GM18868 (cell line): ENCODE results near the gene CISD1.

Experiments
- ATAC-seq: cut with Tn5 transposase; IDR thresholded peaks from one replicate; pipeline ENCODE4 v1.9.1; 2021; ENCODE audit warnings: mild to moderate bottlenecking, moderate library complexity; ENCODE audit not compliant: unreplicated experiment

CISD1 gene

DNA sequence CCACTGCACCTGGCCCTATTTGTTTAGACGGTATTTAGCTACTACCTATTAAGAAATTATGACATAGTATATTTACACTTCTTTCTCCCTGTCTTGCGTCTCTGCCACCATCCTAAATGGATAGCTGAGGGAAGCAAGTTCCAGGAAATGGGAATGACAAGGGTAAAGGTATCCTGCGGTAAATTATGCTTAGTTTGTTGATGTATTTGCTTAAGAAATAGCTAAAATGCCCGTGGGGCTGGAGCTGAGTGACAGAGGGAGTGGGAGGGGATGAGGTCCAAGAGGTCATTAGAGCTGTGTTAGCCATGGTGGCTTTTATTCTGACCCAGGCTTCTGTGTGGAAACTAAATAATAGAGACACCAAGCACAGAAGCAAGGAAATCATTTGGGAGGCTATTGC, 36.9 kb downstream of the CISD1 start:
- ATAC-seq = no peak

DNA sequence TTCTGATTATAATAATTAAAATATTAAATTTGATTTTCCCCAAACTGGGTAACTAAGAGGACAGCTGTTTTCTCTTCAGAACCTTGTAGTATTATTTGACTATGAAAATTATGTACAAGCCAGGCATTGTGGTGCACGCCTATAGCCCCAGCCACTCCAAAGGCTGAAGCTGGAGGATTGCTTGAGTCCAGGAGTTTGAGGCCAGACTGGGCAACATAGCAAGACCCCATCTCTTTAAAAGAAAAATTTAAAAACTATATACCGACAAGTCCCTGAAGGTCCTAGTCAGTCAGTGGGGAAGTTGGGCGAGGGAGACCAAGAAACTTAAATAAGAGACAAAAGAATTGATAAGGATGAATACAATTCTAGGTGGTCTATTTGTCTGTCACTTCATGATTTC, 38.7 kb downstream of the CISD1 start:
- no peak for ATAC-seq

DNA sequence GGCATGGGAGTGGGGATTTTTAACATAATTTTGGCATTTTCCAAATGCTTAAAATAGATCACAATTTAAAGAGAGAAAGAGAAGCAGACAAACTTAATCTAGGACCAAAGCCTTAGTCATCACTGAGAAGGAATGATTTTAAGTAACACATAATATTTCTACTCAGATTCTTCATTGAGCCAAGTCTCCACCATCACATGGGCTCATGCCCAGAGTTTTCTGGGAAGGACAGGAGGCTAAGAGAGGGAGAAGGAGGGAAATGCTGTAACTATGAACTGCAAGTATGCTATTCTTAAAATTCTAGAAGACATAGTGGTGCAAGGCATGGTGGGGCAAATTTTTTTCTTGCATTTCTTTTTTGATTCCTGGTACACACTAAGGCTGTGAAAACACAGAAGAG, 42.1 kb downstream of the CISD1 start:
- no peak for ATAC-seq

- no peak for ATAC-seq
Observed at GRCh38 chr10:58316874-58317273, 47.9 kb downstream of the CISD1 start.

GRCh38 chr10:58318346-58318745, 49.4 kb downstream of the CISD1 start:
- no peak for ATAC-seq

DNA sequence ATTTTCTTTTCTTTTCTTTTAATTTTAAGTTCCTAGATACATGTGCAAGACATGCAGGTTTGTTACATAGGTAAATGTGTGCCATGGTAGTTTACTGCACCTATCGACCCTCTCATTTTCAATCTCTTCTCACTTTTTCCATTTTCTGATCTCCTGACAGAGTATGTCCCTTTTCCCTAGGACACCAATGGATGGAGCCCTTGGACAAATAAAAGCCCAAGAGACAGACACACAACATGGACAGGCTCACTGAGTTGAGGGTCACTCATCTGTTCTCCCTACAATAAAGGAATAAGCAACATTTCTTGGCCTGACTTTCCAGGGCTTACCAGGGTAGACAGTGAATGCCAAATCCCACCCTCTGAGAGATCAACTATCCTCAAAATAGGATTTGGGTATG, 50.6 kb downstream of the CISD1 start:
- no peak for ATAC-seq

- no peak for ATAC-seq
Observed at GRCh38 chr10:58320351-58321049, 51.5 kb downstream of the CISD1 start.

GRCh38 chr10:58322072-58322834, 53.3 kb downstream of the CISD1 start:
- peak; percentile 84 for ATAC-seq

GRCh38 chr10:58322835-58323209, 53.9 kb downstream of the CISD1 start:
- no peak for ATAC-seq

- ATAC-seq = no peak
Observed at GRCh38 chr10:58326967-58327381, 58.0 kb downstream of the CISD1 start.

DNA sequence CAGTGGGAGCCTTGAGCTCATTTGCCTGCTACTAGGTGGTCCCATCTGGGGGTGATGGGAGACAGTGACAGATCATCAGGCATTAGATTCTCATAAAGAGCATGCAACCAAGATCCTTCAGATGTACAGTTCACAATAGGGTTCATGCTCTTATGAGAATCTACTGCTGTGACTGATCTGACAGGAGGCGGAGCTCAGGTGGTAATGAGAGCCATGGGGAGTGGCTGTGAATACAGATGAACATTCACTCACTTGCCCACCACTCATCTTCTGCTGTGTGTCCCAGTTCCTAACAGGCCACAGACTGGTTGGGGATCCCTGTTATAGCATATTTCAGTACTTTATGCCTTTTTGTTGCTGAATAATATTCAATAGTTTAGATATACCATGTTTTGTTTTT, 59.3 kb downstream of the CISD1 start:
- ATAC-seq = no peak

DNA sequence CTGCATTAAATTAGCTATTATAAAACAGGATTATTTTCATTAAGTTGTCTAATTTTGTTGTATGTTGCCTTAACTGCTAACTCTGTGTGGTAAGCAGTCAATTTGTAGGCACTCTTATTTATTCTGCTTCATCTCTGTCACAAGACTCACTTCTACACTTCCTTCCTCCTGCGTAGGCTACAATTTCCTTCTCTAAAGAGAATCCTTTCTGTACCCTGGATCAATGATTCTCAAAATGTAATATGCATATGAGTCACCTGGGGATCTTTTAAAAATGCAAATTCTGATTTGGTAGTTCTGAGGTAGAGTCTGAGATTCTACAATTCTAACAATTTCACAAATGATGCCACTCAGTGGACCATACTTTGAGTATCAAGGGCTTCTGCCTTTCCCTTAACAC, 61.5 kb downstream of the CISD1 start:
- ATAC-seq = no peak

- no peak for ATAC-seq
Observed at GRCh38 chr10:58331646-58332045, 62.7 kb downstream of the CISD1 start.

GRCh38 chr10:58334817-58335305, 65.9 kb downstream of the CISD1 start, which contains the start of gene UBE2D1:
Gene UBE2D1 (plus strand): TSS chr10:58335006. CDS start chr10:58335202, 196 bp downstream.
- ATAC-seq = peak; percentile 98

- peak; percentile 36 for ATAC-seq
Observed at GRCh38 chr10:58335306-58336005, 66.5 kb downstream of the CISD1 start.

GRCh38 chr10:58336242-58336641, 67.3 kb downstream of the CISD1 start:
- ATAC-seq = no peak
